Measurements from ENCODE around the gene BRD7.
"Not testable (repeated sequence)": the region's sequence is repeated elsewhere in the genome, so short reads cannot be mapped to it uniquely, and the experiment has no call there.

DNA sequence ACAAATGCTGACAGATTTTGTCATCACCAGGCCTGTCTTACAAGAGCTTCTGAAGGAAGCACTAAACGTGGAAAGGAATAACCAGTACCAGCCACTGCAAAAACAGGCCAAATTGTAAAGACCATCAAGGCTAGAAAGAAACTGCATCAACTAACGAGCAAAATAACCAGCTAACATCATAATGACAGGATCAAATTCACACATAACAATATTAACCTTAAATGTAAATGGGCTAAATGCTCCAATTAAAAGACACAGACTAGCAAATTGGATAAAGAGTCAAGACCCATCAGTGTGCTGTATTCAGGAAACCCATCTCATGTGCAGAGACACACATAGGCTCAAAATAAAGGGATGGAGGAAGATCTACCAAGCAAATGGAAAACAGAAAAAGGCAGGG lies 23.6 kb downstream of the BRD7 start:
- TF ChIP-seq SP1 (IDR thresholded peaks at IDR 0.05; ENCODE audit: low read depth, low read length); PAX5 (IDR thresholded peaks at IDR 0.05; ENCODE audit: borderline replicate concordance, low read depth, low read length); KAT2A (conservative IDR thresholded peaks at IDR 0.05; ENCODE audit: control insufficient read depth, low read depth, low read length); MEF2A (IDR thresholded peaks at IDR 0.05; ENCODE audit: insufficient read depth, low read depth, low read length); CHD1 (IDR thresholded peaks at IDR 0.05; ENCODE audit: low read depth, low read length); POLR2A (IDR thresholded peaks at IDR 0.05; ENCODE audit: low read depth, low read length); MYC (IDR thresholded peaks at IDR 0.05; ENCODE audit: insufficient read depth, insufficient read length, insufficient replicate concordance, low read length, severe bottlenecking); TAF1 (IDR thresholded peaks at IDR 0.05; ENCODE audit: borderline replicate concordance, low read depth, low read length): not testable (repeated sequence)
- TF ChIP-seq, protein P1, sequence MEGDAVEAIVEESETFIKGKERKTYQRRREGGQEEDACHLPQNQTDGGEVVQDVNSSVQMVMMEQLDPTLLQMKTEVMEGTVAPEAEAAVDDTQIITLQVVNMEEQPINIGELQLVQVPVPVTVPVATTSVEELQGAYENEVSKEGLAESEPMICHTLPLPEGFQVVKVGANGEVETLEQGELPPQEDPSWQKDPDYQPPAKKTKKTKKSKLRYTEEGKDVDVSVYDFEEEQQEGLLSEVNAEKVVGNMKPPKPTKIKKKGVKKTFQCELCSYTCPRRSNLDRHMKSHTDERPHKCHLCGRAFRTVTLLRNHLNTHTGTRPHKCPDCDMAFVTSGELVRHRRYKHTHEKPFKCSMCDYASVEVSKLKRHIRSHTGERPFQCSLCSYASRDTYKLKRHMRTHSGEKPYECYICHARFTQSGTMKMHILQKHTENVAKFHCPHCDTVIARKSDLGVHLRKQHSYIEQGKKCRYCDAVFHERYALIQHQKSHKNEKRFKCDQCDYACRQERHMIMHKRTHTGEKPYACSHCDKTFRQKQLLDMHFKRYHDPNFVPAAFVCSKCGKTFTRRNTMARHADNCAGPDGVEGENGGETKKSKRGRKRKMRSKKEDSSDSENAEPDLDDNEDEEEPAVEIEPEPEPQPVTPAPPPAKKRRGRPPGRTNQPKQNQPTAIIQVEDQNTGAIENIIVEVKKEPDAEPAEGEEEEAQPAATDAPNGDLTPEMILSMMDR (IDR thresholded peaks at IDR 0.05 in 2 of 3, conservative IDR thresholded peaks at IDR 0.05 in 1 of 3; ENCODE audit: control insufficient read depth in 2 of 3, extremely low read depth in 1 of 3, insufficient read depth in 1 of 3, low read depth in 3 of 3, low read length in 3 of 3): not testable (repeated sequence)
- TF ChIP-seq, protein P2, sequence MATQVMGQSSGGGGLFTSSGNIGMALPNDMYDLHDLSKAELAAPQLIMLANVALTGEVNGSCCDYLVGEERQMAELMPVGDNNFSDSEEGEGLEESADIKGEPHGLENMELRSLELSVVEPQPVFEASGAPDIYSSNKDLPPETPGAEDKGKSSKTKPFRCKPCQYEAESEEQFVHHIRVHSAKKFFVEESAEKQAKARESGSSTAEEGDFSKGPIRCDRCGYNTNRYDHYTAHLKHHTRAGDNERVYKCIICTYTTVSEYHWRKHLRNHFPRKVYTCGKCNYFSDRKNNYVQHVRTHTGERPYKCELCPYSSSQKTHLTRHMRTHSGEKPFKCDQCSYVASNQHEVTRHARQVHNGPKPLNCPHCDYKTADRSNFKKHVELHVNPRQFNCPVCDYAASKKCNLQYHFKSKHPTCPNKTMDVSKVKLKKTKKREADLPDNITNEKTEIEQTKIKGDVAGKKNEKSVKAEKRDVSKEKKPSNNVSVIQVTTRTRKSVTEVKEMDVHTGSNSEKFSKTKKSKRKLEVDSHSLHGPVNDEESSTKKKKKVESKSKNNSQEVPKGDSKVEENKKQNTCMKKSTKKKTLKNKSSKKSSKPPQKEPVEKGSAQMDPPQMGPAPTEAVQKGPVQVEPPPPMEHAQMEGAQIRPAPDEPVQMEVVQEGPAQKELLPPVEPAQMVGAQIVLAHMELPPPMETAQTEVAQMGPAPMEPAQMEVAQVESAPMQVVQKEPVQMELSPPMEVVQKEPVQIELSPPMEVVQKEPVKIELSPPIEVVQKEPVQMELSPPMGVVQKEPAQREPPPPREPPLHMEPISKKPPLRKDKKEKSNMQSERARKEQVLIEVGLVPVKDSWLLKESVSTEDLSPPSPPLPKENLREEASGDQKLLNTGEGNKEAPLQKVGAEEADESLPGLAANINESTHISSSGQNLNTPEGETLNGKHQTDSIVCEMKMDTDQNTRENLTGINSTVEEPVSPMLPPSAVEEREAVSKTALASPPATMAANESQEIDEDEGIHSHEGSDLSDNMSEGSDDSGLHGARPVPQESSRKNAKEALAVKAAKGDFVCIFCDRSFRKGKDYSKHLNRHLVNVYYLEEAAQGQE (IDR thresholded peaks at IDR 0.05; ENCODE audit: low read depth, low read length): not testable (repeated sequence)
- TF ChIP-seq, protein P3, sequence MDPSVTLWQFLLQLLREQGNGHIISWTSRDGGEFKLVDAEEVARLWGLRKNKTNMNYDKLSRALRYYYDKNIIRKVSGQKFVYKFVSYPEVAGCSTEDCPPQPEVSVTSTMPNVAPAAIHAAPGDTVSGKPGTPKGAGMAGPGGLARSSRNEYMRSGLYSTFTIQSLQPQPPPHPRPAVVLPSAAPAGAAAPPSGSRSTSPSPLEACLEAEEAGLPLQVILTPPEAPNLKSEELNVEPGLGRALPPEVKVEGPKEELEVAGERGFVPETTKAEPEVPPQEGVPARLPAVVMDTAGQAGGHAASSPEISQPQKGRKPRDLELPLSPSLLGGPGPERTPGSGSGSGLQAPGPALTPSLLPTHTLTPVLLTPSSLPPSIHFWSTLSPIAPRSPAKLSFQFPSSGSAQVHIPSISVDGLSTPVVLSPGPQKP (IDR thresholded peaks at IDR 0.05; ENCODE audit: low read depth, low read length): not testable (repeated sequence)
- TF ChIP-seq, protein P4, sequence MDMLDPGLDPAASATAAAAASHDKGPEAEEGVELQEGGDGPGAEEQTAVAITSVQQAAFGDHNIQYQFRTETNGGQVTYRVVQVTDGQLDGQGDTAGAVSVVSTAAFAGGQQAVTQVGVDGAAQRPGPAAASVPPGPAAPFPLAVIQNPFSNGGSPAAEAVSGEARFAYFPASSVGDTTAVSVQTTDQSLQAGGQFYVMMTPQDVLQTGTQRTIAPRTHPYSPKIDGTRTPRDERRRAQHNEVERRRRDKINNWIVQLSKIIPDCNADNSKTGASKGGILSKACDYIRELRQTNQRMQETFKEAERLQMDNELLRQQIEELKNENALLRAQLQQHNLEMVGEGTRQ (IDR thresholded peaks at IDR 0.05; ENCODE audit: borderline replicate concordance, low read depth, low read length): not testable (repeated sequence)

Measured in GM12878 (cell line).